K562 (cell line): ENCODE data around the gene IFIT2. TPM values are rescaled to one million over a fixed set of nuclear protein-coding genes. Genes with fewer than 3 reads are reported as not detected.

Experiments
- ARID3B ChIP-seq: fragments of 250-450 bp; sonication (Bioruptor Pico); IDR thresholded peaks from 2 replicates; pipeline ENCODE4 v1.4.0; 2020; ENCODE audit warnings: borderline replicate concordance
- CTCF ChIP-seq, 3 experiments: IDR thresholded peaks in 2 of 3; conservative IDR thresholded peaks in 1 of 3; 2 replicates each; pipeline ENCODE4 v1.5.1; 2011 to 2012; ENCODE audit warnings: low read length in 3 of 3, mild to moderate bottlenecking in 3 of 3, control low read depth in 2 of 3, improper control_type of control experiment in 1 of 3, inconsistent platforms in 1 of 3, low read depth in 1 of 3, mixed read lengths in 1 of 3, moderate library complexity in 1 of 3; ENCODE audit not compliant: insufficient read depth in 2 of 3
- HCFC1 ChIP-seq: IDR thresholded peaks from 2 replicates; pipeline ENCODE4 v1.6.1; 2012; ENCODE audit warnings: low read depth, low read length, improper control_type of control experiment
- KAT7 ChIP-seq: sonication (generic); formaldehyde crosslinking; IDR thresholded peaks from 2 replicates; pipeline ENCODE4 v1.8.0; 2022; ENCODE audit warnings: missing genetic modification reagents, mild to moderate bottlenecking, borderline replicate concordance
- KDM2B ChIP-seq: fragments of 250-450 bp; sonication (Bioruptor Pico); IDR thresholded peaks from 2 replicates; pipeline ENCODE4 v1.8.0; 2021; ENCODE audit warnings: mild to moderate bottlenecking, moderate library complexity
- KLF16 ChIP-seq: IDR thresholded peaks from 2 replicates; pipeline ENCODE4 v1.6.1; 2016; ENCODE audit warnings: antibody characterized with exemption
- MCM5 ChIP-seq: fragments of 450-650 bp; IDR thresholded peaks from 2 replicates; pipeline ENCODE4 v1.6.1; 2016; ENCODE audit warnings: low read depth
- PBX2 ChIP-seq, 2 experiments: IDR thresholded peaks in 1 of 2; conservative IDR thresholded peaks in 1 of 2; 2 replicates each; pipeline ENCODE4 v1.6.1; 2016; ENCODE audit warnings: low read depth in 2 of 2, mild to moderate bottlenecking in 1 of 2, missing compliant biosample characterization in 1 of 2, missing genetic modification characterization in 1 of 2, moderate library complexity in 1 of 2
- TAF9B ChIP-seq: fragments of 450-650 bp; IDR thresholded peaks from 2 replicates; pipeline ENCODE4 v1.6.1; 2018; ENCODE audit warnings: mild to moderate bottlenecking; ENCODE audit not compliant: partially characterized antibody
- TEAD1 ChIP-seq, 2 experiments: fragments of 450-650 bp in 1 of 2; sonication (generic) in 1 of 2; formaldehyde crosslinking; IDR thresholded peaks; 2 replicates each; pipeline versions ENCODE4 v1.4.0 to v1.8.0; 2020 to 2022; ENCODE audit warnings: mild to moderate bottlenecking in 2 of 2, missing genetic modification reagents in 1 of 2
- TEAD2 ChIP-seq: fragments of 450-650 bp; IDR thresholded peaks from 2 replicates; pipeline ENCODE4 v1.6.1; 2016; ENCODE audit warnings: missing genetic modification characterization, control low read depth, missing compliant biosample characterization
- ZFX ChIP-seq: sonication (generic); formaldehyde crosslinking; IDR thresholded peaks from 2 replicates; pipeline ENCODE4 v1.8.0; 2022; ENCODE audit warnings: mild to moderate bottlenecking, missing genetic modification reagents, moderate library complexity
- ZNF133 ChIP-seq: fragments of 250-450 bp; sonication (Bioruptor Pico); IDR thresholded peaks from 2 replicates; pipeline ENCODE4 v1.4.0; 2020; ENCODE audit warnings: mild to moderate bottlenecking
- ZNF347 ChIP-seq: fragments of 450-650 bp; formaldehyde crosslinking; IDR thresholded peaks from 2 replicates; pipeline ENCODE4 v1.4.0; 2020; ENCODE audit warnings: low read depth, mild to moderate bottlenecking, moderate library complexity
- polyA plus RNA-seq, 8 experiments: library from polyadenylated mRNA; depleted of rRNA in 4 of 8; stranded (reverse) in 5 of 8; unstranded in 3 of 8; fragments of >200 nt; fragmentation: Nextera tagmentation in 2 of 8; fragmentation: Illumina TruSeq in 1 of 8; extraction: Ambion mirVana in 2 of 8; extraction: Trizol in 1 of 8; gene quantifications; 2 replicates each; pipeline versions ENCODE4 v1.2.1 to v1.2.3, GENCODE V29; 2011 to 2014; ENCODE audit warnings: inconsistent platforms in 1 of 8, missing spikeins in 1 of 8
- total RNA-seq, 7 experiments: library from RNA; depleted of rRNA in 6 of 7; stranded (reverse); fragments of >200 nt in 6 of 7; fragmentation: Illumina TruSeq in 2 of 7; extraction: Trizol in 2 of 7; gene quantifications; 2 replicates each; pipeline versions ENCODE4 v1.2.1 to v1.2.3, GENCODE V29; 2011 to 2021; ENCODE audit warnings: low replicate concordance in 1 of 7
- TF ChIP-seq, protein P1 (sequence below): sonication (generic); formaldehyde crosslinking; IDR thresholded peaks from 2 replicates; pipeline ENCODE4 v1.8.0; 2022; ENCODE audit warnings: missing genetic modification reagents, mild to moderate bottlenecking, borderline replicate concordance
- TF ChIP-seq, protein P2 (sequence below): fragments of 450-650 bp; IDR thresholded peaks from 2 replicates; pipeline ENCODE4 v1.6.1; 2018; ENCODE audit not compliant: partially characterized antibody

Gene IFIT2
- total and polyA plus RNA-seq, 9 of the 15 experiments (the other 6 are each of a cell fraction or from before 2014, with no cell fraction given): 0.03 to 0.25 (median 0.10) TPM; not detected in 1

- no peak for TF ChIP-seq ZNF133 (CRISPR knock-in tag)
- TF ChIP-seq, protein P1, sequence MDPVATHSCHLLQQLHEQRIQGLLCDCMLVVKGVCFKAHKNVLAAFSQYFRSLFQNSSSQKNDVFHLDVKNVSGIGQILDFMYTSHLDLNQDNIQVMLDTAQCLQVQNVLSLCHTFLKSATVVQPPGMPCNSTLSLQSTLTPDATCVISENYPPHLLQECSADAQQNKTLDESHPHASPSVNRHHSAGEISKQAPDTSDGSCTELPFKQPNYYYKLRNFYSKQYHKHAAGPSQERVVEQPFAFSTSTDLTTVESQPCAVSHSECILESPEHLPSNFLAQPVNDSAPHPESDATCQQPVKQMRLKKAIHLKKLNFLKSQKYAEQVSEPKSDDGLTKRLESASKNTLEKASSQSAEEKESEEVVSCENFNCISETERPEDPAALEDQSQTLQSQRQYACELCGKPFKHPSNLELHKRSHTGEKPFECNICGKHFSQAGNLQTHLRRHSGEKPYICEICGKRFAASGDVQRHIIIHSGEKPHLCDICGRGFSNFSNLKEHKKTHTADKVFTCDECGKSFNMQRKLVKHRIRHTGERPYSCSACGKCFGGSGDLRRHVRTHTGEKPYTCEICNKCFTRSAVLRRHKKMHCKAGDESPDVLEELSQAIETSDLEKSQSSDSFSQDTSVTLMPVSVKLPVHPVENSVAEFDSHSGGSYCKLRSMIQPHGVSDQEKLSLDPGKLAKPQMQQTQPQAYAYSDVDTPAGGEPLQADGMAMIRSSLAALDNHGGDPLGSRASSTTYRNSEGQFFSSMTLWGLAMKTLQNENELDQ: no peak
- TF ChIP-seq, protein P2, sequence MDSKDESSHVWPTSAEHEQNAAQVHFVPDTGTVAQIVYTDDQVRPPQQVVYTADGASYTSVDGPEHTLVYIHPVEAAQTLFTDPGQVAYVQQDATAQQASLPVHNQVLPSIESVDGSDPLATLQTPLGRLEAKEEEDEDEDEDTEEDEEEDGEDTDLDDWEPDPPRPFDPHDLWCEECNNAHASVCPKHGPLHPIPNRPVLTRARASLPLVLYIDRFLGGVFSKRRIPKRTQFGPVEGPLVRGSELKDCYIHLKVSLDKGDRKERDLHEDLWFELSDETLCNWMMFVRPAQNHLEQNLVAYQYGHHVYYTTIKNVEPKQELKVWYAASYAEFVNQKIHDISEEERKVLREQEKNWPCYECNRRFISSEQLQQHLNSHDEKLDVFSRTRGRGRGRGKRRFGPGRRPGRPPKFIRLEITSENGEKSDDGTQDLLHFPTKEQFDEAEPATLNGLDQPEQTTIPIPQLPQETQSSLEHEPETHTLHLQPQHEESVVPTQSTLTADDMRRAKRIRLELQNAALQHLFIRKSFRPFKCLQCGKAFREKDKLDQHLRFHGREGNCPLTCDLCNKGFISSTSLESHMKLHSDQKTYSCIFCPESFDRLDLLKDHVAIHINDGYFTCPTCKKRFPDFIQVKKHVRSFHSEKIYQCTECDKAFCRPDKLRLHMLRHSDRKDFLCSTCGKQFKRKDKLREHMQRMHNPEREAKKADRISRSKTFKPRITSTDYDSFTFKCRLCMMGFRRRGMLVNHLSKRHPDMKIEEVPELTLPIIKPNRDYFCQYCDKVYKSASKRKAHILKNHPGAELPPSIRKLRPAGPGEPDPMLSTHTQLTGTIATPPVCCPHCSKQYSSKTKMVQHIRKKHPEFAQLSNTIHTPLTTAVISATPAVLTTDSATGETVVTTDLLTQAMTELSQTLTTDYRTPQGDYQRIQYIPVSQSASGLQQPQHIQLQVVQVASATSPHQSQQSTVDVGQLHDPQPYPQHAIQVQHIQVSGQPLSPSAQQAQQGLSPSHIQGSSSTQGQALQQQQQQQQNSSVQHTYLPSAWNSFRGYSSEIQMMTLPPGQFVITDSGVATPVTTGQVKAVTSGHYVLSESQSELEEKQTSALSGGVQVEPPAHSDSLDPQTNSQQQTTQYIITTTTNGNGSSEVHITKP: no peak
- TF ChIP-seq TEAD2: no peak
- no peak for TF ChIP-seq HCFC1
- TF ChIP-seq ZNF347: no peak
- no peak for TF ChIP-seq TEAD1 (CRISPR knock-in tag; IDR thresholded peaks at IDR 0.05)
- no peak for TF ChIP-seq ZFX (CRISPR knock-in tag)
- TF ChIP-seq KAT7: no peak
- no peak for TF ChIP-seq KDM2B (CRISPR knock-in tag)
- TF ChIP-seq CTCF (IDR thresholded peaks at IDR 0.05 in 2 of 3, conservative IDR thresholded peaks at IDR 0.05 in 1 of 3; ENCODE audit: insufficient read depth in 2 of 3, low read depth in 1 of 3, low read length in 3 of 3): no peak
- TF ChIP-seq ARID3B (CRISPR knock-in tag): no peak
- TF ChIP-seq MCM5: no peak
- no peak for TF ChIP-seq PBX2 (CRISPR knock-in tag; IDR thresholded peaks at IDR 0.05; ENCODE audit: low read depth)
- TF ChIP-seq PBX2 (tag; conservative IDR thresholded peaks at IDR 0.05; ENCODE audit: low read depth): peak; percentile 83
- TF ChIP-seq TAF9B: no peak
- TF ChIP-seq KLF16: no peak
These were observed 51.0 kb downstream of the IFIT2 start (continued) for GRCh38 chr10:89352802-89353201.
